GM06990 (cell line): ENCODE data around the gene JPH2.
"Not testable (repeated sequence)": the region's sequence is repeated elsewhere in the genome, so short reads cannot be mapped to it uniquely, and the experiment has no call there.

Experiments
- DNase-seq: peaks from one replicate; pipeline ENCODE4 v3.0.0-alpha.2; 2011; ENCODE audit not compliant: insufficient read length; ENCODE audit errors: extremely low read depth
- H3K27me3 ChIP-seq: replicated peaks from 2 replicates; pipeline ENCODE4 v1.6.0; 2011; ENCODE audit warnings: low read length; ENCODE audit not compliant: control insufficient read depth, insufficient read depth
- H3K36me3 ChIP-seq: 2 replicates; pipeline ENCODE4 v1.5.1; 2011; ENCODE audit warnings: low read length; ENCODE audit not compliant: control insufficient read depth, insufficient read depth
- H3K4me3 ChIP-seq: replicated peaks from 2 replicates; pipeline ENCODE4 v1.5.1; 2011; ENCODE audit warnings: low read depth, mild to moderate bottlenecking, control low read depth, low read length
- CTCF ChIP-seq: IDR thresholded peaks from 2 replicates; pipeline ENCODE4 v1.5.1; 2011; ENCODE audit warnings: low read length, control low read depth, mild to moderate bottlenecking, inconsistent platforms; ENCODE audit not compliant: insufficient read depth, poor library complexity, severe bottlenecking

Gene JPH2

DNA sequence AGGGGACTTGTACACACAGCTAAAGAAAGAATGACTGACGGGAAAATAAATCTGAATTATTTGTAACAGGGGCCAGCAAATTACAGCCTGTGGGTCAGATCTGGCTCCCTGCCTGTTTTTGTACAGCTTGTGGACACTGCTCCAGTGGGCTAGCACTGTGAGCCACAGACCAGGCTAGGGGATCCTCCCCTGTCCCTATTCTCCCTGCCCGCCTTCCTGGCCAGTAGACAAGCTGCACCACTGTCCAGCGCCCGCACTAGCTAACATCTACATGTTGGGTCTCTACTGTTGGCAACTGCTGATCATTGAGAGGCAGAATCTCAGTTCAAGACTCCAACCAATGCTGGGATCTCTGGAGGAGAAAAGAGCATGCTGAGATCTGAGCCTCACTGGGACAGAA, 12.9 kb upstream of the JPH2 start:
- peaks cover 10% of the 10 kb centered on the region for H3K36me3 ChIP-seq
- no peak overlapping the region for H3K4me3 ChIP-seq
- no peak for DNase-seq
- no peaks in the 10 kb centered on the region for H3K27me3 ChIP-seq
- no peak for TF ChIP-seq CTCF

DNA sequence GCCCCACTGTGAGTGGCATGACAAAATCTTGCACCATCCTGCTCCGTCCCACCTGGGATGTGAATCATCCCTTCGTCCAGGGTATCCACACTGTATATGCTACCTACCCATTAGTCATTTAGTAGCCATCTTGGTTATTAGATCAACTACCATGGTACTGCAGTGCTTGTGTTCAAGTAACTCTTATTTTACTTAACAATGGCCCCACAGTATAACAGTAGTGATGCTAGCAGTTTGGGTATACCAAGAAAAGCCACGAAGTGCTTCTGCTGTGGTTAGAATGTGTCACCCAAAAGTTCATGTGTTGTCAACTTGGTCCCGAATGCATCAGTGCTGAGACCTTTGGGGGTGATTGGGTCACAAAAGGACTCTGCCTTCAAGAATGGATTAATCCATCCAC, 11.9 kb upstream of the JPH2 start:
- Histone ChIP-seq H3K36me3 (peaks cover 10% of the 10 kb centered on the region), H3K4me3 (no peak overlapping the region), H3K27me3 (no peaks in the 10 kb centered on the region)
- DNase-seq: no peak
- TF ChIP-seq CTCF: no peak

GRCh38 chr20:44196271-44196670, 9.3 kb upstream of the JPH2 start:
- DNase-seq: no peak
- no peak for TF ChIP-seq CTCF
- no peaks in the 10 kb centered on the region for H3K27me3 ChIP-seq
- H3K36me3 ChIP-seq: peaks cover 10% of the 10 kb centered on the region
- no peak overlapping the region for H3K4me3 ChIP-seq

GRCh38 chr20:44195605-44196004, 8.6 kb upstream of the JPH2 start:
- Histone ChIP-seq H3K27me3 (no peaks in the 10 kb centered on the region), H3K4me3 (no peak overlapping the region), H3K36me3 (peaks cover 10% of the 10 kb centered on the region)
- no peak for TF ChIP-seq CTCF
- no peak for DNase-seq

GRCh38 chr20:44193801-44194200, 6.8 kb upstream of the JPH2 start:
- DNase-seq: no peak

DNA sequence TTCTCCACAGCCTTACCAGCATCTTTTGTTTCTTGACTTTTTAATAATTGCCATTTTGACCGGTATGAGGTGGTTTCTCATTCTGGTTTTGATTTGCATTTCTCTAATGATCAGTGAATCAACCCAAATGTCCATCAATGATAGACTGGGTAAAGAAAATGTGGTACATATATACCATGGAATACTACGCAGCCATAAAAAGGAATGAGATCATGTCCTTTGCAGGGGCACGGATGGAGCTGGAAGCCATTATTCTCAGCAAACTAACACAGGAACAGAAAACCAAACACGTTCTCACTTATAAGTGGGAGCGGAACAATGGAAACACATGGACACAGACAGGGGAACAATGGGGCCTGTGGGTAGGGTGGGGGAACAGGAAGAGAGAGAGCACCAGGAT, 4.7 kb upstream of the JPH2 start:
- DNase-seq, H3K36me3 ChIP-seq, H3K4me3 ChIP-seq: not testable (repeated sequence)

More at GRCh38 chr20:44193801-44194200, 6.8 kb upstream of the JPH2 start:
- no peak for TF ChIP-seq CTCF
- H3K4me3 ChIP-seq: no peak overlapping the region
- H3K27me3 ChIP-seq: no peaks in the 10 kb centered on the region
- H3K36me3 ChIP-seq: peaks cover 5% of the 10 kb centered on the region

More for the DNA sequence above, 4.7 kb upstream of the JPH2 start:
- H3K27me3 ChIP-seq: not testable (repeated sequence)
